GM23338 (cell line): ENCODE results near the gene MYH14.

ENCODE experiments used
- CREB1 ChIP-seq: fragments of 250-450 bp; sonication (Bioruptor Pico); IDR thresholded peaks from 2 replicates; pipeline ENCODE4 v1.5.0; 2020; ENCODE audit warnings: low read depth, mild to moderate bottlenecking, moderate library complexity
- ETS1 ChIP-seq: IDR thresholded peaks from 2 replicates; pipeline ENCODE4 v1.6.1; 2016; ENCODE audit warnings: antibody characterized with exemption
- EZH2 ChIP-seq: fragments of 200-600 bp; sonication (generic); IDR thresholded peaks from one replicate; pipeline ENCODE4 v1.8.0; 2017; ENCODE audit warnings: antibody characterized with exemption, mild to moderate bottlenecking, low read depth; ENCODE audit not compliant: unreplicated experiment
- EZH2phosphoT487 ChIP-seq: fragments of 200-600 bp; sonication (generic); IDR thresholded peaks from one replicate; pipeline ENCODE4 v1.8.1; 2018; ENCODE audit warnings: antibody characterized with exemption; ENCODE audit not compliant: unreplicated experiment
- JUNB ChIP-seq: IDR thresholded peaks from one replicate; pipeline ENCODE4 v1.6.1; 2016; ENCODE audit warnings: antibody characterized with exemption; ENCODE audit not compliant: unreplicated experiment
- NANOG ChIP-seq: IDR thresholded peaks from 2 replicates; pipeline ENCODE4 v1.6.1; 2016; ENCODE audit warnings: antibody characterized with exemption, borderline replicate concordance
- POLR2AphosphoS5 ChIP-seq: IDR thresholded peaks from 2 replicates; pipeline ENCODE4 v1.6.1; 2016; ENCODE audit warnings: antibody characterized with exemption, low read depth
- REST ChIP-seq: IDR thresholded peaks from one replicate; pipeline ENCODE4 v1.6.1; 2018; ENCODE audit warnings: antibody characterized with exemption; ENCODE audit not compliant: unreplicated experiment
- STAT1 ChIP-seq: IDR thresholded peaks from one replicate; pipeline ENCODE4 v1.6.1; 2016; ENCODE audit warnings: antibody characterized with exemption; ENCODE audit not compliant: unreplicated experiment
- ZNF114 ChIP-seq: fragments of 250-450 bp; sonication (Bioruptor Pico); IDR thresholded peaks from 2 replicates; pipeline ENCODE4 v1.5.0; 2020; ENCODE audit warnings: mild to moderate bottlenecking, moderate library complexity
- ZNF331 ChIP-seq: fragments of 250-450 bp; sonication (Bioruptor Pico); IDR thresholded peaks from 2 replicates; pipeline ENCODE4 v1.5.0; 2020; ENCODE audit warnings: low read depth, mild to moderate bottlenecking, moderate library complexity
- ZNF462 ChIP-seq: fragments of 250-450 bp; sonication (Bioruptor Pico); IDR thresholded peaks from 2 replicates; pipeline ENCODE4 v1.5.0; 2020; ENCODE audit warnings: mild to moderate bottlenecking, moderate library complexity
- TF ChIP-seq, protein P1 (sequence below), 2 experiments: fragments of 200-600 bp in 1 of 2; sonication (generic) in 1 of 2; conservative IDR thresholded peaks; 2 replicates each; pipeline versions ENCODE4 v1.5.1 to v1.6.1; 2016 to 2017; ENCODE audit warnings: antibody characterized with exemption in 2 of 2, low read depth in 2 of 2, mild to moderate bottlenecking in 2 of 2, moderate library complexity in 1 of 2

DNA sequence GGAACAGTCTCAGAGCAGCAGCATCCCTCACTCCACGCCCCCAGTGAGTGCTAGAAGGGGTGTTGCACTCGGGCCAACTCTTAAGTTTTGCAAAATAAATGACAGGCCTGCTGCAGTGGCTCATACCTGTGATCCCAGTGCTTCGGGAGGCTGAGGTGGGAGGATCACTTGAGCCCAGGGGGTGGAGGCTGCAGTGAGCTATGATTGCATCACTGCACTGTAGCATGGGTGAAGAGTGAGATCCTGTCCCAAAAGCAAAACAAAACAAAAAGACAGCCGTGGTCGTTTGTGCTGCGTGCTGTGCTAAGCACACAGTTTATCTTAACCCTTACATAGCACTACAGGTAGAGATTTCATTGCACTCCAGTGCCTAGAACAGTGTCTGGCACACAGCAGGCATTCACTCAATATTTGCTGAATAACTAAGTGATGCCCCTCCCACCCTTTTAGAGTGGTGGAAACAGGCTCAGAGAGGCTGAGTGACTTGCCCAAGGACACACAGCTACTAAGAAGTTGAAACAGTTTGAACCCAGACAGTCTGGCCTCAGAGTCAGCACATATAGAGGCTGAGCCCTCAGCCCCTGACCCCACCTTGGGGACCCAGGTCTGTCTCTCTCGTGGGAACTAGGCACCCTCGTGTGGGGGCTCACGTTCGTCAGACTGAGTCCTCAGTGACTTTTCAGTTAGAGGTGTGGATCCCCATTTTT is 107.5 kb downstream of the MYH14 start:
- TF ChIP-seq POLR2AphosphoS5 (no peak), EZH2phosphoT487 (no peak), ETS1 (no peak), REST (no peak), CREB1 (CRISPR knock-in tag) (no peak), EZH2 (no peak), STAT1 (no peak), ZNF331 (no peak), ZNF462 (CRISPR knock-in tag) (no peak), NANOG (no peak), ZNF114 (CRISPR knock-in tag) (no peak), JUNB (no peak)
- TF ChIP-seq, protein P1, sequence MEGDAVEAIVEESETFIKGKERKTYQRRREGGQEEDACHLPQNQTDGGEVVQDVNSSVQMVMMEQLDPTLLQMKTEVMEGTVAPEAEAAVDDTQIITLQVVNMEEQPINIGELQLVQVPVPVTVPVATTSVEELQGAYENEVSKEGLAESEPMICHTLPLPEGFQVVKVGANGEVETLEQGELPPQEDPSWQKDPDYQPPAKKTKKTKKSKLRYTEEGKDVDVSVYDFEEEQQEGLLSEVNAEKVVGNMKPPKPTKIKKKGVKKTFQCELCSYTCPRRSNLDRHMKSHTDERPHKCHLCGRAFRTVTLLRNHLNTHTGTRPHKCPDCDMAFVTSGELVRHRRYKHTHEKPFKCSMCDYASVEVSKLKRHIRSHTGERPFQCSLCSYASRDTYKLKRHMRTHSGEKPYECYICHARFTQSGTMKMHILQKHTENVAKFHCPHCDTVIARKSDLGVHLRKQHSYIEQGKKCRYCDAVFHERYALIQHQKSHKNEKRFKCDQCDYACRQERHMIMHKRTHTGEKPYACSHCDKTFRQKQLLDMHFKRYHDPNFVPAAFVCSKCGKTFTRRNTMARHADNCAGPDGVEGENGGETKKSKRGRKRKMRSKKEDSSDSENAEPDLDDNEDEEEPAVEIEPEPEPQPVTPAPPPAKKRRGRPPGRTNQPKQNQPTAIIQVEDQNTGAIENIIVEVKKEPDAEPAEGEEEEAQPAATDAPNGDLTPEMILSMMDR (conservative IDR thresholded peaks at IDR 0.05; ENCODE audit: low read depth in 2 of 2): no peak
